ENCODE data around the gene MAN2A1. TPM values are rescaled to one million over a fixed set of nuclear protein-coding genes. Genes with fewer than 3 reads are reported as not detected.

MAN2A1 gene
- polyA plus RNA-seq, 3 donors = 8.3 to 15.9 (median 10.0) TPM

DNA sequence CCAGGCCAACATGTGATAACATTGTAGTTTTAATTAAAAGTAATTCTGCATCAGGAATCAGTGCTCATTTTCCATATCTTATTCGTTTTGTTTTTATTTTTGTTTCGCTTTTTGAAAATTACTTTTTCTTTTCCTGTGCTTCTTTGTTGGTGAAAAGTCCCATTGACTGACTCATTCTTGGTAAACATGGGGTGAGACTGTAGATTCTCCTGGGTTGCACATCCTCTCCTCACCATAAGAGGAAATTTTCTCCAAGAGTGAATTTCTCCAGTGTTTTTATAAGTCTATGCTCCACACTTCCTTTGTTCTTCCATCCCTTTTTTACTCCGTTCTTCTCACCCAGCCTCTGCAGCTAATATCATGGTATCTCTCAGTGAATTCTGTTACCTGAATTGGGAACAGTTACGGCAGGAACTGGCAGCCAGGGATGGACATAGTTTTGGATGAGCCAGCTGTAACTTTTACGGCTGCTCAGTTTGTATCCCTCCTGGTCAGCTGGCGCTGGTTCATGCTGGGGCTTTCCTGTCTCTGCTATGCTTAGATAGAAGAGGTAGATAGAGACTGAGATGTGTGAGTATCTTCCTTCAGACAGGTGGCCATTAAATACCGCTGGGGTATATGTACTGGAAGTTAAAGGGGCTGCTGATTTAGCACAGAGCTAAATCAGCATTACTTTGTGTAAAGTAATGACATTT, 80.0 kb downstream of the MAN2A1 start:
- WGBS, 3 donors = 94 to 96% (median 96%) methylated on average over 7 of the region's 7 CpGs
- no peak overlapping the region for H3K27ac ChIP-seq (ENCODE audit: low read depth, low read length)

DNA sequence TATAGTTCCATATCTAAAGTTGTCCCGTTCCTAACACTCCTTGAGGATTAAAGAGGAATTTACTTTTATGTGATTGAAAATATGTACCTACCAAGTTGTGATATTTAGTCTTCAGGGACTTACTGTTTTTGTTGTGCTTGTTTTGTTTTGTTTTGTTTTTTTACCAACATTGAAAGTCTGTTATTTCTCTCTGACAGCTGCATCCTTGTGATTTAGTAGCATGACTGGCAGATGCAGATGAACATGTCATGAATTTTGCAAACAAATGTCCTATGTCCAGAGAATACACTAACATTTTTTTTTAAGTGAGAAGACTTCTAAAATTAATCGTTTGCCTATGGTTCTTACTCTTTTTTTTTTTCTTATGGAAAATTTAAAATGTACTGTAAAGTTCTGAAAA, 85.4 kb downstream of the MAN2A1 start:
- WGBS, 3 donors = 91 to 95% (median 94%) methylated on average over 2 of the region's 2 CpGs
- no peak overlapping the region for H3K27ac ChIP-seq (ENCODE audit: low read depth, low read length)

GRCh38 chr5:109779036-109779735, 89.5 kb downstream of the MAN2A1 start:
- WGBS, 3 donors = 69 to 83% (median 74%) methylated on average over 5 of the region's 5 CpGs
- no peak overlapping the region for H3K27ac ChIP-seq (ENCODE audit: low read depth, low read length)

DNA sequence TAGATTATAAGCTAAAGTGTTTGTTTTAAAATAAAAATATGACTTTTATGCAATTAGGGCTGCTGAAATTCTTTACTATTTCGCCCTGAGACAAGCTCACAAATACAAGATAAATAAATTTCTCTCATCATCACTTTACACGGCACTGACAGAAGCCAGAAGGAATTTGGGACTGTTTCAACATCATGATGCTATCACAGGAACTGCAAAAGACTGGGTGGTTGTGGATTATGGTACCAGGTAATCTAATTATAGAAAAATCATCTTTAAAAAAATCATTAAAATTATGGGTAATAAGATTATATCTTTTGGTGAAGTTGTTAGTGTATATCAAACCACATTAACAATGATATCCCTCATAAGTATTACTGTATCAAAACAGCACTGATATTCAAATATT, 95.0 kb downstream of the MAN2A1 start:
- 87 to 89% (median 87%) methylated on average over 2 of the region's 2 CpGs for WGBS, 3 donors

DNA sequence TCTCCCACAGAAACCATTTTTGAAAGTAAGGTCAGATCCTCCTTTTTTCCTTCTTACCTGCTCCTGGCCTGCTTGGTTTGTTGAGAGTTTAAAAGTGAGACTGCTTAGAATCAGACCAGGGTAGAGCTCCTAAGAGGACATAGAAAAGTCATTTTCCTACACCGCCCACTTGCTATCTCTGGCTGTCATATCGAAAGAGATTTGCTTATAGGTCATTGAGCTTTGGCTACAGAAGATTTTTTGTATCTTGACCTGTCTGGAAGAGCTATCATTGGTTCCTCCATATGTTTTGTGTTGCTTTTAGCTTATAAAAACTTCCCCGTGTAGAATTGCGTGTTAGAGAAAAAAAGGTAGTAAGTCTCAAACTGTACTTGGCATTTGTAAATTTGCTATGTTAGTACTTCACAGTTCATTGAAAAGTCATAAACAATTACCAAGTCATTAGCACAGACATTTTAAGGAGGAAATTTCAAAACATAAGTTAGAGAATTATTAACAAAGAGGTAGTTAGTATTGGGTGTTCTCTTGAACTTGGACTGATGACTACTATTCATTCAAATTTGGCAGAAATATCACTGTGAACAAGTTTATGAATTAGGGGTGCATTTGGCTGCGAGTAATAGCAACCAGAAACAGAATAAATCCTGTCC, 96.6 kb downstream of the MAN2A1 start:
- no peak overlapping the region for H3K27ac ChIP-seq (ENCODE audit: low read depth, low read length)
- WGBS, 3 donors = 95 to 96% (median 96%) methylated on average over 5 of the region's 5 CpGs

More for the DNA sequence above, 95.0 kb downstream of the MAN2A1 start:
- H3K27ac ChIP-seq (ENCODE audit: low read depth, low read length) = no peak overlapping the region

GRCh38 chr5:109788596-109788995, 98.9 kb downstream of the MAN2A1 start:
- H3K27ac ChIP-seq (ENCODE audit: low read depth, low read length) = no peak overlapping the region
- 92 to 95% (median 94%) methylated on average over 3 of the region's 3 CpGs for WGBS, 3 donors

- WGBS, 3 donors = 83 to 94% (median 88%) methylated on average over 1 of the region's 1 CpG
- H3K27ac ChIP-seq (ENCODE audit: low read depth, low read length) = no peak overlapping the region
Measured at GRCh38 chr5:109792613-109793012, 102.9 kb downstream of the MAN2A1 start.

GRCh38 chr5:109803854-109804253, 114.1 kb downstream of the MAN2A1 start:
- no peak overlapping the region for H3K27ac ChIP-seq (ENCODE audit: low read depth, low read length)
- WGBS, 3 donors = 41 to 96% (median 92%) methylated on average over 2 of the region's 2 CpGs

GRCh38 chr5:109805472-109805871, 115.7 kb downstream of the MAN2A1 start:
- no peak overlapping the region for H3K27ac ChIP-seq (ENCODE audit: low read depth, low read length)
- 40 to 66% (median 53%) methylated on average over 3 of the region's 3 CpGs for WGBS, 3 donors

DNA sequence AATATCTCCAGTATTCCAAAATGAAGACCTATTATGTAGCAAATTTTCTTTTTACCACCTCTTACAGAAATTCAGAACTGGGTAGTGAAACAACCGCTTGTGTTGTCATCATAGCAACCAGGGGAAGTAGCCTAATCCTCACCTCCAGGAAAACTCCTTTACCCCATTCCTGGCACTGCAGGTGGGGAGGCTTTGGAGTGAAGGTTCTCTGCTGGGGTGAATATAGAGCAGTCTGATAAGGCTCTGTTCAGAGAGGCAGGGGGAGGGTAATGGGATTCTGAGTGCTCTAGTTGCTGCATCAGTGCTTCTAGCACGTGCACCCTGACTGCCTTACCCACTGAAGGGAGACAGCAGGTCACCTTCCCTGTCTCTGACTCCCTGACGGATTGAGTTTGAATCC, 116.2 kb downstream of the MAN2A1 start:
- WGBS, 3 donors = 66 to 81% (median 80%) methylated on average over 3 of the region's 3 CpGs

GRCh38 chr5:109812698-109813097, 123.0 kb downstream of the MAN2A1 start:
- H3K27ac ChIP-seq (ENCODE audit: low read depth, low read length) = no peak overlapping the region
- 78 to 87% (median 78%) methylated on average over 2 of the region's 2 CpGs for WGBS, 3 donors

More for the DNA sequence above, 116.2 kb downstream of the MAN2A1 start:
- H3K27ac ChIP-seq (ENCODE audit: low read depth, low read length) = no peak overlapping the region

DNA sequence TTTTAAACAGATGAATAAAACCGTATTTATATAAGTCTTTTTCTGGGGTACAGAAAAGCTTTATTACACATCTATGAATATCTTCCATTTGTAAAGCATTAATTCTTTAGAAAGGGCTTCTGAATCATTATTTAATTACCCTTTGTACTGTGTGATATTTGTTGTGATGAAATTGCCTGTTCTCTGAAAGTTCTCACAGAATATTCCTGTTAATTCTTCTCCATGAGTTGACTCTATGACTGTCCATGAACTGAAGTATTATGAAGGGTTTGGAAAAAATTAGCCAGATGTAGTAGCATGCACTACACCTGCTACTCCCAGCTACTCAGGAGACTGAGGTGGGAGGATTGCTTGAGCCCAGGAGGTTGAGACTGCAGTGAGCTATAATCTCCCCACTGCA, 127.0 kb downstream of the MAN2A1 start:
- H3K27ac ChIP-seq (ENCODE audit: low read depth, low read length) = no peak overlapping the region
- 97 to 100% (median 98%) methylated on average over 1 of the region's 1 CpG for WGBS, 3 donors

DNA sequence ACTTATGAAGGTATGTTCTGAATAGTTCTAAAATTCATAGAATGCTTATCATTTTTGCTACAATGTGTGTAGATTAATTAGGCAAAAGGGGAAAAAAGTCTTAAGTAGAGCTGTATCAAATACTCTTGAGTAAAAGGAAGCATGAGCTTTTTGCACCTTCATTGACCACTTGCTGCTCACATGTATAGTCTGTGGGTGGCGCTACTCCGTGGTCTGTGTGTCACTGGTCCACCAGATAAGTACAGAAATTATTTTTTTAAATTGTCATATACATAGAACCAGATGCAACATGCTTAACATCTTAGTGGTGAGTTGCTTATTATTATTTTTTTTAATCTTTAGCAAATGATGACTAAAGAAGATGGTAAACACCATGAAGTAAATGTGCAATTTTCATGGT, 130.2 kb downstream of the MAN2A1 start:
- no peak overlapping the region for H3K27ac ChIP-seq (ENCODE audit: low read depth, low read length)
- 46 to 65% (median 48%) methylated on average over 2 of the region's 2 CpGs for WGBS, 3 donors

DNA sequence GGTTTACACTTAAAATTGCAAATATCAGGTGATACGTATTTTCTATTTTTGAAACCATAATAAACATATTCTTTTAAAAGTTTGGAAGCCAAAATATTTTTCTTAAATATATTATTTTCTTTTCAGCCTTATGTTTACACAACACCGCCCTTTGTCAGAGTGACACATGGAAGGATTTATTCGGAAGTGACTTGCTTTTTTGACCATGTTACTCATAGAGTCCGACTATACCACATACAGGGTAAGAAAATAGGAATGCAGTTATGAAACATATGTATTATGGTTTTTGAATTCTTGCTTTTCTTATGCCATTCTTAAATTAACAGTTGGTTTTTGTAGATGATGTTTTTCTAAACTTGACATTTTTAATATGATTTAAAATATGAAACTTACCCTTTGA, 133.9 kb downstream of the MAN2A1 start:
- H3K27ac ChIP-seq (ENCODE audit: low read depth, low read length) = no peak overlapping the region
- WGBS, 3 donors = 96% methylated on average over 4 of the region's 4 CpGs

- no peak overlapping the region for H3K27ac ChIP-seq (ENCODE audit: low read depth, low read length)
- 97 to 100% (median 100%) methylated on average over 1 of the region's 1 CpG for WGBS, 3 donors
Measured at GRCh38 chr5:109825450-109825849, 135.7 kb downstream of the MAN2A1 start.

DNA sequence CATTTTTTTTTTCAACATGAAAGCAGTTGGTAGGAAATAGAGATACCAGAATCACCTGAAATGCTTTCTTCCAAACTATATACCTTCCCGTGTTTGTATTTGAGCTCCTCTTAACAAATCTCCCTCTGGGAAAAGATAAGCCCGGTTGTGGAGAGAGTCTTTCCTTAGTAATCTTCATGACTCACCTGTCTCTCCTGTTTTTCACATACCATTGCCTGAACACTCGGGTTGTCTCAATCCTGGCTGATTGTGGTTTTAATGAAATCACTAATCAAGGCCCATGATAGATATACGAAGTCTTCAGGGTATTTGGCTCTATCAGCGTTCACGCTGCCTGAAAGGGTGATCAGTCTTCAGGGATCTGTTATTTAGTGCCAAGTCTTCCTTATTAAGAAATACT, 136.7 kb downstream of the MAN2A1 start:
- H3K27ac ChIP-seq (ENCODE audit: low read depth, low read length) = no peak overlapping the region
- 78 to 81% (median 79%) methylated on average over 6 of the region's 6 CpGs for WGBS, 3 donors

DNA sequence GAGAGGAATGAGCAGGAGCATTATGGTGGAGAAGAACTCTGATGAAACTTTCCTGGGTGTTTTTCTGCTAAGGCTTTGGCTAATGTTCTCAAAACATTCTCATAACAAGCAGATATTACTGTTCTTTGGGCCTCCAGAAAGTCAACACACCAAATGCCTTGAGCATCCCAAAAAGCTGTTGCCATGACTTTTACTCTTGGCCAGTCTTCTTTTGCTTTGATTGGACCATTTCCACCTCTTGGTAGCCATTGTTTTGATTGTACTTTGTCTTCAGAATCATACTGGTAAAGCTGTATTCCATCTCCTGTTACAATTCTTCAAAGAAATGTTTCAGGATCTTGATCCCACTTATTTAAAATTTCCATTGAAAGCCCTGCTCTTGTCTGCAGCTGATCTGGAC, 139.6 kb downstream of the MAN2A1 start:
- no peak overlapping the region for H3K27ac ChIP-seq (ENCODE audit: low read depth, low read length)

DNA sequence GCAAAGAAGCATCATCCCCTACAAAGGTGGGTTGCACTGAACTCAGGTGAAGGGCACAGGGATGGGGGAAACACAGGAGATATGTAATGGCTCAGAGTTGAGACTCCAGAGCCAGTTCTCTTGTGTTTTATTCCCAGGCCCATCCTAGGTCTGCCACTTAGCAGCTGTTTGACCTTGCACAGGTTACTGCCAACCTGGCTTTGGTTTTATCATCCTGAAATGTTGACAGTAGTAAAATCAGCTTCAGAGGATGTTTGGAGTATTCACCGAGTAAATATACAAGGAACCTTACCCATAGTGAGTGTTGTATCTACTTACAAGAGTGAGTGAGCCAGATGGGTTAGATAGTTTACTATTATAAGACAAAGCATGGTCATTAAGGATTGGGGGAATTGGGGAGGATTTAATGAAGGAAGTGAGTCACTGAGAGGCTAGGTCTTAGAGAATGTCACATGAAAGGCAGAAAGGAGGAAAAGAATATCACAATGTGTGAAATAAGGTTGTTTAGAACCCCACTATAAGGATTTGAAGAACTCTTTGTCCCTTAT, 141.3 kb downstream of the MAN2A1 start:
- 37 to 96% (median 90%) methylated on average over 1 of the region's 1 CpG for WGBS, 3 donors
- no peak overlapping the region for H3K27ac ChIP-seq (ENCODE audit: low read depth, low read length)

Data from adipose tissue (tissue), 3 donors.